Measurements from ENCODE around the gene NEURL1.

The NEURL1 gene

GRCh38 chr10:103592186-103593021 lies 98.9 kb downstream of the NEURL1 start:
- TF ChIP-seq CTCF (IDR thresholded peaks at IDR 0.05; ENCODE audit: insufficient read depth, low read length, poor library complexity, severe bottlenecking): peak; percentile 87
- Histone ChIP-seq H3K27me3 (replicated peaks; ENCODE audit: control insufficient read depth, insufficient read depth, low read length) (no peaks in the 10 kb centered on the region), H3K36me3 (ENCODE audit: control insufficient read depth, insufficient read depth, low read length) (no peaks in the 10 kb centered on the region), H3K4me3 (replicated peaks; ENCODE audit: low read depth, low read length) (no peak overlapping the region)
- no peak for DNase-seq (ENCODE audit: extremely low read depth, insufficient read length)

- TF ChIP-seq CTCF (IDR thresholded peaks at IDR 0.05; ENCODE audit: insufficient read depth, low read length, poor library complexity, severe bottlenecking): no peak
- H3K4me3 ChIP-seq (replicated peaks; ENCODE audit: low read depth, low read length): no peak overlapping the region
- no peak for DNase-seq (ENCODE audit: extremely low read depth, insufficient read length)
These were observed 99.6 kb downstream of the NEURL1 start for GRCh38 chr10:103593022-103593570.

GRCh38 chr10:103595933-103596726 lies 102.6 kb downstream of the NEURL1 start:
- no peak for TF ChIP-seq CTCF (IDR thresholded peaks at IDR 0.05; ENCODE audit: insufficient read depth, low read length, poor library complexity, severe bottlenecking)
- Histone ChIP-seq H3K36me3 (ENCODE audit: control insufficient read depth, insufficient read depth, low read length) (no peaks in the 10 kb centered on the region; the same call in none of the 2 replicates), H3K4me3 (replicated peaks; ENCODE audit: low read depth, low read length) (no peak overlapping the region), H3K27me3 (replicated peaks; ENCODE audit: control insufficient read depth, insufficient read depth, low read length) (no peaks in the 10 kb centered on the region)
- no peak for DNase-seq (ENCODE audit: extremely low read depth, insufficient read length)

More at GRCh38 chr10:103593022-103593570, 99.6 kb downstream of the NEURL1 start:
- no peaks in the 10 kb centered on the region for H3K27me3 ChIP-seq (replicated peaks; ENCODE audit: control insufficient read depth, insufficient read depth, low read length)
- no peaks in the 10 kb centered on the region for H3K36me3 ChIP-seq (ENCODE audit: control insufficient read depth, insufficient read depth, low read length)

- Histone ChIP-seq H3K36me3 (ENCODE audit: control insufficient read depth, insufficient read depth, low read length) (no peaks in the 10 kb centered on the region; the same call in none of the 2 replicates), H3K27me3 (replicated peaks; ENCODE audit: control insufficient read depth, insufficient read depth, low read length) (no peaks in the 10 kb centered on the region), H3K4me3 (replicated peaks; ENCODE audit: low read depth, low read length) (no peak overlapping the region)
- DNase-seq (ENCODE audit: extremely low read depth, insufficient read length): no peak
- no peak for TF ChIP-seq CTCF (IDR thresholded peaks at IDR 0.05; ENCODE audit: insufficient read depth, low read length, poor library complexity, severe bottlenecking)
These were observed 103.5 kb downstream of the NEURL1 start for GRCh38 chr10:103597003-103597402.

GRCh38 chr10:103598654-103599115 lies 105.2 kb downstream of the NEURL1 start:
- no peak for DNase-seq (ENCODE audit: extremely low read depth, insufficient read length)
- H3K4me3 ChIP-seq (replicated peaks; ENCODE audit: low read depth, low read length): no peak overlapping the region
- peak; percentile 56 for TF ChIP-seq CTCF (IDR thresholded peaks at IDR 0.05; ENCODE audit: insufficient read depth, low read length, poor library complexity, severe bottlenecking)
- H3K36me3 ChIP-seq (ENCODE audit: control insufficient read depth, insufficient read depth, low read length): peaks cover 9% of the 10 kb centered on the region
- no peaks in the 10 kb centered on the region for H3K27me3 ChIP-seq (replicated peaks; ENCODE audit: control insufficient read depth, insufficient read depth, low read length)
